ENCODE measurements around the gene SUDS3. TPM values are rescaled to one million over a fixed set of nuclear protein-coding genes. Genes with fewer than 3 reads are reported as not detected.
A peak's percentile ranks its signal among the peaks of the same experiment; 100 is the strongest.
"Not testable (repeated sequence)": the region's sequence is repeated elsewhere in the genome, so short reads cannot be mapped to it uniquely, and the experiment has no call there.

The SUDS3 gene
- total RNA-seq, 8 experiments from 2014 or later: 20.3 to 43.0 (median 30.2) TPM

DNA sequence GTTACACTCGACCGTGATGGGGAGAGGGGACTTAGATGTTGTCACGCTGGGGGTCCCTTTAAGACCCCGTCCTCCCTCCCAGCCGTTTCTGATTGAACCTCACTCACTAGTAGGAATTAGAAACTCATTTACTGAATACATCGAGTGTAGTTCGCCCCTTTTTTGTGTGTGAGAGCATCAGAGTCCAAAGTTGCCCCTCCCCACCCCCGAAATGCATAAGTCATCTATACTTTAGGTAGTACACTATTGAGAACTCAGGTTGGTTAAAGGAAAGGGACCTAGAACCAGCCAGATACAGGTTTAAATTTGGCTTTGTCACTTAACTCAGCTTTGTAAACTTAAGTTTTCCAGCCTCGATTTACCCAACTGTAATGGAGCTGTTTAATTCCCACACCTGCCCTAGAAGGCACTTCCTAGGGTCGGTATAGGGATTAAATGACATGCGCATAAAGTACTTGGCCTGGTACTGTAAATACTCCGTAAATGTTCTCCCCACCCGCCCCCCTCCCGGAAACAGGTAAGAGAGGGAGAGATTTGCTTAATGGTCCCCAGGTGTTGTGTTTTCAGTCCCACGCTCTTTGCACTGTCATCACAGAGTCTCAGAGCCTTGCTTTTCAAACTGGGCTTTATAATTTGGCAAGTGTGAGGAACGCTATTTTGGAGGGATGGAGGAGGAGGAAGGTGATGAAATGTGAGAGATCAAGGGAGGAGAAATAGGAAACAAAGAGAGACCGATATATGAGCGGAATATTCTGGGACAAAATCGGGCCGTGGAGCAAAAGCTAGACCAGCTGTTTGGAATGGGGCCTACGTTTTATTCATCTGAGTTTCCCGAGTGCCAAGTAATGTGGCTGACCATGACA lies 897 bp downstream of the SUDS3 start:
- peak in 1 of 8 experiments; percentile 3 for ATAC-seq (replicated peaks in 6 of 8)
- peak overlapping the region in 1 of 2 donors; percentile 100 for H3K27ac ChIP-seq
- H3K4me3 ChIP-seq: peak overlapping the region; percentile 43 to 76 (median 68)
- 0 to 7% (median 2%) methylated on average over 4 to 15 of the region's 22 CpGs; no CpG with 5 or more reads in 1 of the 10 experiments for WGBS, 10 experiments
- H3K4me1 ChIP-seq (replicated peaks in 1 of 2): peaks cover 5 to 14% of the 10 kb centered on the region in 2 donors
- in situ Hi-C loops (cut with MboI; ENCODE audit: low pct_unique_long_range_greater_than_20kb in 2 of 9, low sequenced_read_pairs in 9 of 9, unreplicated experiment in 9 of 9): loop anchor here in 5 of 9 experiments (10.0 to 25.0 kb wide), 4 partner anchors 190 to 1160 kb away; no protein-coding TSS in a partner anchor

DNA sequence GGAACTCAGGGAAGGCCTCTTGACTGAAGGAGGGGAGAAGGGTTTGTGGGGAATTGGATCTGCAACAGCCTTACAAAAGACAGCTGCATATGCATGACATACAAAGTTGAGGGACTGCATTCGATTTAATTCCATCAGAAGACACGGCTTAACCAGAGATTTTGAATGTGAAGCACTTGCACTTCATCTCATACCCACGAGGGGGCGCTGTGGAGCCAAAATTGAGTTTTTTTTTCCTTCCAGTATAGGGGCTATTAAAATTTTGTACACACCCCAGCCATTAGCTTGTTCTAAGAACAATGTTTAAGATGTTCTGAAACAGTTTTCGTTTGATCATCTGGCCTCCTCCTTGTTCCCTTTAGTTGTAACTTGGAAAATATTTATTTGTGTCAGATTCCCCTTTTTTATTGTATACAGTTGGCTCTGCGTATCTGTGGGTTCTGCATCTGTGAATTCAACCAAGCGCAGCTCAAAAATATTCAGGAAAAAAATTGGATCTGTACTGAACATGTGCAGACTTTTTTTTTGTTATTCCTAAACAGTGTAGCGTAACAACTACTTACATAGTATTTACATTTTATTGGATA lies 1.6 kb downstream of the SUDS3 start:
- peak overlapping the region; percentile 43 to 76 (median 68) for H3K4me3 ChIP-seq
- peaks cover 5 to 14% of the 10 kb centered on the region in 2 donors for H3K4me1 ChIP-seq (replicated peaks in 1 of 2)
- in situ Hi-C loops (cut with MboI; ENCODE audit: low pct_unique_long_range_greater_than_20kb in 2 of 9, low sequenced_read_pairs in 9 of 9, unreplicated experiment in 9 of 9): loop anchor here in 5 of 9 experiments (10.0 to 25.0 kb wide), 4 partner anchors 191 to 1159 kb away; no protein-coding TSS in a partner anchor
- ATAC-seq (replicated peaks in 6 of 8): peak in 3 of 8 experiments; percentile 9 to 13 (median 10)
- H3K27ac ChIP-seq: no peak overlapping the region
- 0 to 75% (median 42%) methylated on average over 1 to 8 of the region's 8 CpGs for WGBS, 10 experiments

DNA sequence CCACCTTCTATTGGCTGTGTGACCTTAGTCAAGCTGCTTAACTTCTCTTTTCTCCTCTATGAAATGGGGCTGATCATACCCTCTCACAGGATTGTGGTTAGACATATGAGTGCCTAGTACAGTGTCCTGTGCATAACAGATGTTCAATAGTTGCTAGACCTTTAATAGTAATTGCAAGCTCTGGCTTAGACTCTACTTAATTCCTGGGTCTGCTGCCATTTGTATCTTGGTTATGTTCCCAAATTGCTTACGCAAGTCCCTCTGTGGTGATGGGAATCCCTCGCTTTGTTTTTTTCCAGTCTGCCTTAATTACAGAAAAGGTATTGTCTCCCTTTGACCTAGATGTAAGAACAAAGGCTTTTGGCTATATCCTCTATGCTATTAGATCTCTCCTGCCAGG lies 15.1 kb downstream of the SUDS3 start:
- Histone ChIP-seq H3K4me3 (no peak overlapping the region), H3K27ac (no peak overlapping the region), H3K4me1 (replicated peaks in 1 of 2) (no peaks in the 10 kb centered on the region)
- no peak for ATAC-seq (replicated peaks in 6 of 8)
- in situ Hi-C loops (cut with MboI; ENCODE audit: low pct_unique_long_range_greater_than_20kb in 2 of 9, low sequenced_read_pairs in 9 of 9, unreplicated experiment in 9 of 9): loop anchor here in 3 of 9 experiments (25.0 kb wide), 3 partner anchors 204 to 1146 kb away; no protein-coding TSS in a partner anchor
- WGBS, 10 experiments: 63 to 100% (median 100%) methylated on average over 1 to 2 of the region's 2 CpGs; no CpG with 5 or more reads in 3 of the 10 experiments

DNA sequence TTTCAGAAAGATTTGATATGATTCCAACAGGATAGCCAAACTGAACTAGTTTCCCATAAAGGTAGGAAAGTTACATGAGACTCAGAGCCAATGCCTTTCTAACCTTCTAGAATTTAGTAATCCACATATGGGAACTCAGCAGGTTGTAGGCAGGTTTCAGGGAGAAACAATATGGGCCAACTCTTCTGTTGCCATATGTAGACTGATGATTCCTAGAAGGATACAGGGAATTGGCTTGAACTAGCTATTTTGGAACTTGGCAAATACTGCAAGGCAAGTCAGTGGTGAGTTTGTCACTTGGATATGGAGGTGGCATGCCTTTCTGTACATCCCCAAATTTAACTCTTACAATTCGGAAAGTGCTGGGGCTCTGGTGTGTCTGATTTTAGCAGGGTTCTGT lies 15.5 kb downstream of the SUDS3 start:
- no peaks in the 10 kb centered on the region for H3K4me1 ChIP-seq (replicated peaks in 1 of 2)
- 100% methylated on average over 1 of the region's 1 CpG; no CpG with 5 or more reads in 7 of the 10 experiments for WGBS, 10 experiments
- in situ Hi-C loops (cut with MboI; ENCODE audit: low pct_unique_long_range_greater_than_20kb in 2 of 9, low sequenced_read_pairs in 9 of 9, unreplicated experiment in 9 of 9): loop anchor here in 3 of 9 experiments (25.0 kb wide), 3 partner anchors 205 to 1145 kb away; no protein-coding TSS in a partner anchor
- H3K27ac ChIP-seq: no peak overlapping the region
- ATAC-seq (replicated peaks in 6 of 8): no peak
- no peak overlapping the region for H3K4me3 ChIP-seq

DNA sequence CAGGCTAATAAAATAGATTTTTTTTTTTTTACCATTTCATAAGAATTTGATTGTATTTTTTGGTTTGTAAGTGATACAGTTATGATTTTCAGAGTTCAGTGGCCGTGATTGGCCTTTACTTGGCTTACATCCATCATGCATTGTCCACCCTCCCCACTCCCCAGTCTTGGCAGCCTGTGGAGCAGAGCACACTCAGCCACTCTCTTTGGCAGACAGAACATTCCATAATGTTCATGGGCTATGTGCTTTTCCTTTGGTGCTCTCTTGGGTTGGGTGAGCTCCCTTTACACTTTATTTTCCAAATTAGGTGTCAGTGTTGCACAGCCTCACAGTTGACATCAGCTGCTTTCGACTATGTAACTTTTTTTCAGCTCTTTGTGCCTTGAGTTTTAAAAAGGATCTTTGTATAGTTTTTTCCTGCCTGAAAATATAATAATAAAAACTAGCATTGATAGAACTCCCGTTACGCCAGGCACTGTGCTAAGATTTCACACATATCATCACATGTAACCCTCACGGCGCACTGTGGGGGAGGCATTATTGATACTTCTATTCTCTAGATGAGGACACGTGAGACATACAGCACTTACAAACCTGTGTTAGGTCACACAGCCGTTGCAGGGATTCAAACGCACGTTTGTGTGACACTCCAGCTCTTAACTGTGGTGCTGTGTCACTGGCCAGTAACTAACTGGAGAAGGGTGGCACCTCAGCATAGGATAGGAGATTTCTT lies 21.5 kb downstream of the SUDS3 start:
- in situ Hi-C loops (cut with MboI; ENCODE audit: low pct_unique_long_range_greater_than_20kb in 2 of 9, low sequenced_read_pairs in 9 of 9, unreplicated experiment in 9 of 9): loop anchor here in 3 of 9 experiments (25.0 kb wide), 3 partner anchors 211 to 1139 kb away; no protein-coding TSS in a partner anchor
- Histone ChIP-seq H3K4me3 (no peak overlapping the region), H3K27ac (no peak overlapping the region), H3K4me1 (replicated peaks in 1 of 2) (no peaks in the 10 kb centered on the region)
- no peak for ATAC-seq (replicated peaks in 6 of 8)
- WGBS, 10 experiments: 50 to 100% (median 93%) methylated on average over 1 to 10 of the region's 10 CpGs; no CpG with 5 or more reads in 1 of the 10 experiments

DNA sequence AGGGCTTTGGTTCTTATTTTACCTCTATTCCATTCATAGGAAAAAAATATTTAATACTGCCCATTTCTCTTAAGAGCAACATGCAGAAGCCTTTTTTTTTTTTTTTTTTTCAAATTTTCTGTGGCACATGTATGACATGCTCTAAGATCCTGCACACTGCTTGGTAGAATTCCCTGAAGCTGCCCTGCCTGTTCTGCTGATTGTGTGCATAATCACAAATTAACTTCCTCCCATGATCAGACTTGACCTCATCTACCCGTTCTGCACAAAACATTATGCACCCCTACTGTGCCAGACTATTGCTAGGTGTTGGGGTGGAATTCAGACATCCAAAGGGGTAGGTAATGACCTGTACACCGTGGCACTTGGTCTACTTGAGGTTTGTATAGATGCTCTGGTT lies 22.2 kb downstream of the SUDS3 start:
- no peak overlapping the region for H3K4me3 ChIP-seq
- no peaks in the 10 kb centered on the region for H3K4me1 ChIP-seq (replicated peaks in 1 of 2)
- H3K27ac ChIP-seq: no peak overlapping the region
- 20 to 100% (median 79%) methylated on average over 1 to 2 of the region's 2 CpGs; no CpG with 5 or more reads in 2 of the 10 experiments for WGBS, 10 experiments
- ATAC-seq (replicated peaks in 6 of 8): peak in 2 of 8 experiments; percentile 52 to 54
- in situ Hi-C loops (cut with MboI; ENCODE audit: low pct_unique_long_range_greater_than_20kb in 2 of 9, low sequenced_read_pairs in 9 of 9, unreplicated experiment in 9 of 9): loop anchor here in 3 of 9 experiments (25.0 kb wide), 3 partner anchors 211 to 1139 kb away; no protein-coding TSS in a partner anchor

DNA sequence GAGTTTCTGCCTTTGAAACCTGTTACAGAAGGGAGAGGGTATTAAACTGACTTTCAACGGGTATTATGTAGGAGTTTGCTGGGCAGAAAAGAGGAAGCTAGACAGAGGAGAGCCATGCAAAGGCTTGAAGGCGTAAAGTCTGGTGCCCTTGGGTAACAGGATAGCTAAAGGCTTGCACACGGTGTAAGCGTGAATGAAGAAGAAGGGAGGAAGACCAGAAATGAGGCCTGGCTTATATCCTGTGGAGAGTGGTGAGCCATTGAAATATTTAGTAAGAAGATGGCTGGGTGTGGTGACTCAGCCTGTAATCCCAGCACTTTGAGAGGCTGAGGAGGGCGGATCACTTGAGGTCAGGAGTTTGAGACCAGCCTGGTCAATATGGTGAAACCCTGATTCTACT lies 22.6 kb downstream of the SUDS3 start:
- in situ Hi-C loops (cut with MboI; ENCODE audit: low pct_unique_long_range_greater_than_20kb in 2 of 9, low sequenced_read_pairs in 9 of 9, unreplicated experiment in 9 of 9): loop anchor here in 3 of 9 experiments (25.0 kb wide), 3 partner anchors 212 to 1138 kb away; no protein-coding TSS in a partner anchor
- peak in 2 of 8 experiments; percentile 77 to 79 for ATAC-seq (replicated peaks in 6 of 8)
- no peak overlapping the region for H3K4me3 ChIP-seq
- H3K27ac ChIP-seq: no peak overlapping the region
- 78 to 100% (median 100%) methylated on average over 1 to 5 of the region's 5 CpGs for WGBS, 10 experiments
- no peaks in the 10 kb centered on the region for H3K4me1 ChIP-seq (replicated peaks in 1 of 2)

DNA sequence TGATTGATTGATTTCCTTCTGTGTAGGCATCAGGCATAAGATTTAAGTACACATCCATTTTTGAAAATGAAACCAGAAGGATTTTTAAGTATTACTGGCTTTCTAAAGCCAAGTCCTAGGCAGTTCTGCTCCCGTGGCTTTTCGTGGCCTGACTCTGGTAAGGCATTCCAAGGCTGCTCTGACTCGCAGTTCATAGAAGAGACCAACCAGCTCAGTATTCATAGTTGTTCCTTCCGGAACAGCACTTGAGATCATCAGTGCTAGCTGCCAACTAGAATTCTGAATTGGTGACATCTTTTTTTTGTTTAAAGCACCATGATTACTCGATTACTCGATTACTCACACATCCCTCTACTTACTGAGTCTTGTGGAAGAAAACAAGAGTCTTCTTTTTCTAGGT lies 25.9 kb downstream of the SUDS3 start:
- Histone ChIP-seq H3K4me3 (no peak overlapping the region), H3K4me1 (replicated peaks in 1 of 2) (peaks cover 0 to 2% of the 10 kb centered on the region in 2 donors), H3K27ac (no peak overlapping the region)
- ATAC-seq (replicated peaks in 6 of 8): peak in 2 of 8 experiments; percentile 32 to 52
- WGBS, 10 experiments: 6 to 100% (median 94%) methylated on average over 2 to 6 of the region's 6 CpGs; no CpG with 5 or more reads in 2 of the 10 experiments
- in situ Hi-C loops (cut with MboI; ENCODE audit: low pct_unique_long_range_greater_than_20kb in 2 of 9, low sequenced_read_pairs in 9 of 9, unreplicated experiment in 9 of 9): loop anchor here in 4 of 9 experiments (25.0 kb wide), 4 partner anchors 585 to 1260 kb away; partner anchors contain the start of genes PRKAB1 (in 1 of the 4) and SRRM4 (in 1 of the 4)

DNA sequence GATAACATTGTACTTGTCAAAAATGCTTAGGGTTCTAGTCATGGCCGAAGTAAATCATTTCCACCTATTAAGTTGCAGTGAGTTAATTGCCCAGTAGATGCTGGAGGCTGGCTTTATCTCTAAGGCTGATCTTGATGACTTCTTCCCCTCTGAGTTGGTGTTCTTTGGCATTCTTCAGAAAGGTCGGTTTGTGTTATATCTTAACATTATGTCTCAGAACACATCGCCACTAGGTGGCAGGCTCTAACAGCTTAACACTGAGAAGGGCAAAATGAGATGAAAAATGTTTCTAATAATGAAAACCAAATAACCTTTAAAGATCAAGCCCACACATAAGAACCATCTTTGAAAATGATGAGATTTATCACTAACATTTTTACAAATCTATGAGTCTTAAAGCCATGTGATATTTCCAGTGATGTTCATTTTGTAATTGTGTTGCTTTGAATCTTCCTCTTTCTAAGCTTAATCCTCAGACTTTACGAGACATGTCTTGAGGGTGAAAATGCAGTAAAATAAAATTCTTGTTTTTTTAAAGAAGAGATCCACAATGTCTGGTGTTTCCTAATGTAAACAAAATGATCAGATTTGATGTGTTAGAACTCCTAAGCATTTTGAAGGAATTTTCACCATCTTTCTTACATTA lies 28.6 kb downstream of the SUDS3 start:
- 0 to 67% (median 38%) methylated on average over 2 to 4 of the region's 4 CpGs for WGBS, 10 experiments
- Histone ChIP-seq H3K4me1 (replicated peaks in 1 of 2) (peaks cover 0 to 2% of the 10 kb centered on the region in 2 donors), H3K27ac (no peak overlapping the region), H3K4me3 (no peak overlapping the region)
- peak in 7 of 8 experiments; percentile 46 to 75 (median 53) for ATAC-seq (replicated peaks in 6 of 8)
- in situ Hi-C loops (cut with MboI; ENCODE audit: low pct_unique_long_range_greater_than_20kb in 2 of 9, low sequenced_read_pairs in 9 of 9, unreplicated experiment in 9 of 9): loop anchor here in 4 of 9 experiments (25.0 kb wide), 4 partner anchors 582 to 1257 kb away; partner anchors contain the start of genes PRKAB1 (in 1 of the 4) and SRRM4 (in 1 of the 4)

DNA sequence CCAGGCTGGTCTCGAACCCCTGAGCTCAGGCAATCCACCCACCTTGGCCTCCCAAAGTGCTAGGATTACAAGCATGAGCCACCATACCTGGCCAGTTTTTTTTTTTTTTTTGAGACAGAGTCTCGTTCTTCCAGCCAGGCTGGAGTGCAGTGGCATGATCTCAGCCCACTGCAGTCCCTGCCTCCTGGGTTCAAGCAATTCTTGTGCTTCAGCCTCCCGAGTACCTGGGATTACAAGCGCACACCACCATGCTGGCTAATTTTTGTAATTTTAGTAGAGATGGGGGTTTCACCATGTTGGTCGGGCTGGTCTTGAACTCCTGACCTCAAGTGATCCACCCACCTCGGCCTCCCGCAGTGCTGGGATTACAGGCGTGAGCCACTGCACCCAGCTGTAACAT lies 31.9 kb downstream of the SUDS3 start:
- H3K27ac ChIP-seq; ATAC-seq (replicated peaks in 6 of 8); H3K4me3 ChIP-seq; H3K4me1 ChIP-seq (replicated peaks in 1 of 2): not testable (repeated sequence)
- 76 to 100% (median 93%) methylated on average over 1 to 7 of the region's 8 CpGs; no CpG with 5 or more reads in 1 of the 10 experiments for WGBS, 10 experiments
- in situ Hi-C loops (cut with MboI; ENCODE audit: low pct_unique_long_range_greater_than_20kb in 2 of 9, low sequenced_read_pairs in 9 of 9, unreplicated experiment in 9 of 9): loop anchor here in 4 of 9 experiments (25.0 kb wide), 4 partner anchors 579 to 1254 kb away; partner anchors contain the start of genes PRKAB1 (in 1 of the 4) and SRRM4 (in 1 of the 4)

DNA sequence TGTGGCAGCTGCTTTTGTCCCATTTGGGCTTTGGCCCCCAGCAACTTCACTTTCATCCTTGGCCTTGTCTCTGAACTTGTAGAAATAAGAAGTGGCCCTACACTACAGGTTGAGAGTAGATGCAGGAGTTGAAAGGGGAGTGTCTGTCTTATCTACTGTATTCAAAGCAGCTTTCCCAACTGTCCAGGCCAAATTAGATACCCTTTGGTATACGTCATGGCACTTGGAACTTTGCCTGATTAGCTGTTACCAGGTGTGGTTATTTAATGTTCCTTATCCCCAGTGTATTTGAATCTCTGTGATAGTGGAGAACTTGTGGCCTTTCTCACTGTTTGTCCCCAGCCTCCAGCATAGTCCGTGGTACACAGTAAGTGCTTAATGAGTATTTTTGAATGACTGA lies 33.5 kb downstream of the SUDS3 start:
- H3K4me3 ChIP-seq: no peak overlapping the region
- ATAC-seq (replicated peaks in 6 of 8): no peak
- in situ Hi-C loops (cut with MboI; ENCODE audit: low pct_unique_long_range_greater_than_20kb in 2 of 9, low sequenced_read_pairs in 9 of 9, unreplicated experiment in 9 of 9): loop anchor here in 4 of 9 experiments (25.0 kb wide), 4 partner anchors 577 to 1252 kb away; partner anchors contain the start of genes PRKAB1 (in 1 of the 4) and SRRM4 (in 1 of the 4)

More for the DNA sequence above, 33.5 kb downstream of the SUDS3 start:
- WGBS, 10 experiments: 86 to 100% (median 100%) methylated on average over 1 to 2 of the region's 2 CpGs; no CpG with 5 or more reads in 4 of the 10 experiments
- H3K27ac ChIP-seq: no peak overlapping the region
- peaks cover 0 to 10% of the 10 kb centered on the region in 2 donors for H3K4me1 ChIP-seq (replicated peaks in 1 of 2)

Measured in motor neuron (in vitro differentiated cells).